Gastroesophageal sphincter (tissue), 3 donors: ENCODE results near the gene CCSER1.

Source experiments
- EP300 ChIP-seq: sonication (generic); formaldehyde crosslinking; IDR thresholded peaks from one replicate; pipeline ENCODE4 v1.6.1; 2017; ENCODE audit warnings: antibody characterized with exemption, mild to moderate bottlenecking
- POLR2A ChIP-seq, 2 donors: fragments of 450-650 bp; IDR thresholded peaks; one replicate each; pipeline ENCODE4 v1.6.1; 2017; ENCODE audit warnings: antibody characterized with exemption in 2 of 2, mild to moderate bottlenecking in 2 of 2, moderate library complexity in 1 of 2
- POLR2AphosphoS5 ChIP-seq: sonication (generic); formaldehyde crosslinking; IDR thresholded peaks from one replicate; pipeline ENCODE4 v1.6.1; 2017; ENCODE audit warnings: antibody characterized with exemption
- TF ChIP-seq, protein P1 (sequence below), 4 experiments: fragments of 200-600 bp in 2 of 4; fragments of 450-650 bp in 2 of 4; sonication (generic) in 1 of 4; IDR thresholded peaks; one replicate each; pipeline ENCODE4 v1.5.1; 2017 to 2019; ENCODE audit warnings: antibody characterized with exemption in 4 of 4, mild to moderate bottlenecking in 2 of 4, moderate library complexity in 2 of 4

- TF ChIP-seq POLR2AphosphoS5 (no peak), POLR2A (IDR thresholded peaks at IDR 0.05) (no peak), EP300 (no peak)
- TF ChIP-seq, protein P1, sequence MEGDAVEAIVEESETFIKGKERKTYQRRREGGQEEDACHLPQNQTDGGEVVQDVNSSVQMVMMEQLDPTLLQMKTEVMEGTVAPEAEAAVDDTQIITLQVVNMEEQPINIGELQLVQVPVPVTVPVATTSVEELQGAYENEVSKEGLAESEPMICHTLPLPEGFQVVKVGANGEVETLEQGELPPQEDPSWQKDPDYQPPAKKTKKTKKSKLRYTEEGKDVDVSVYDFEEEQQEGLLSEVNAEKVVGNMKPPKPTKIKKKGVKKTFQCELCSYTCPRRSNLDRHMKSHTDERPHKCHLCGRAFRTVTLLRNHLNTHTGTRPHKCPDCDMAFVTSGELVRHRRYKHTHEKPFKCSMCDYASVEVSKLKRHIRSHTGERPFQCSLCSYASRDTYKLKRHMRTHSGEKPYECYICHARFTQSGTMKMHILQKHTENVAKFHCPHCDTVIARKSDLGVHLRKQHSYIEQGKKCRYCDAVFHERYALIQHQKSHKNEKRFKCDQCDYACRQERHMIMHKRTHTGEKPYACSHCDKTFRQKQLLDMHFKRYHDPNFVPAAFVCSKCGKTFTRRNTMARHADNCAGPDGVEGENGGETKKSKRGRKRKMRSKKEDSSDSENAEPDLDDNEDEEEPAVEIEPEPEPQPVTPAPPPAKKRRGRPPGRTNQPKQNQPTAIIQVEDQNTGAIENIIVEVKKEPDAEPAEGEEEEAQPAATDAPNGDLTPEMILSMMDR (IDR thresholded peaks at IDR 0.05), result no peak
Observed at GRCh38 chr4:90883519-90883918, 756.3 kb downstream of the CCSER1 start.
